ENCODE results near the gene TXLNB. TPM values are rescaled to one million over a fixed set of nuclear protein-coding genes. Genes with fewer than 3 reads are reported as not detected.
A peak's percentile ranks its signal among the peaks of the same experiment; 100 is the strongest.
"Not testable (repeated sequence)": the region's sequence is repeated elsewhere in the genome, so short reads cannot be mapped to it uniquely, and the experiment has no call there.

The TXLNB gene
- total and polyA plus RNA-seq, 5 donors: 48.7 to 136 (median 94.1) TPM

- peak; percentile 36 to 59 for ATAC-seq
- H3K9me3 ChIP-seq (ENCODE audit: control insufficient read depth, low read length): no peaks in the 10 kb centered on the region
- intact Hi-C loops (cut with DNase I): no loop called here
Measured at GRCh38 chr6:139288496-139289040, 3.2 kb downstream of the TXLNB start.

GRCh38 chr6:139287868-139288267 lies 3.9 kb downstream of the TXLNB start:
- Histone ChIP-seq H3K27ac (ENCODE audit: low read length) (no peak overlapping the region), H3K27me3 (ENCODE audit: control insufficient read depth, insufficient read depth) (no peaks in the 10 kb centered on the region), H3K4me1 (ENCODE audit: control insufficient read depth, insufficient read depth, low read length) (peaks cover 5% of the 10 kb centered on the region), H3K9me3 (ENCODE audit: control insufficient read depth, low read length) (no peaks in the 10 kb centered on the region), H3K4me3 (ENCODE audit: low read length) (no peak overlapping the region)
- 94% methylated on average over 2 of the region's 2 CpGs for WGBS
- intact Hi-C loops (cut with DNase I): no loop called here
- no peak for DNase-seq
- ATAC-seq: no peak

More at GRCh38 chr6:139288496-139289040, 3.2 kb downstream of the TXLNB start:
- 59% methylated on average over 8 of the region's 8 CpGs for WGBS
- H3K27me3 ChIP-seq (ENCODE audit: control insufficient read depth, insufficient read depth): no peaks in the 10 kb centered on the region
- H3K4me3 ChIP-seq (ENCODE audit: low read length): no peak overlapping the region
- peak overlapping the region; percentile 89 for H3K27ac ChIP-seq (ENCODE audit: low read length)
- peaks cover 5% of the 10 kb centered on the region for H3K4me1 ChIP-seq (ENCODE audit: control insufficient read depth, insufficient read depth, low read length)
- DNase-seq: no peak

GRCh38 chr6:139286438-139286837 lies 5.4 kb downstream of the TXLNB start:
- DNase-seq; H3K27me3 ChIP-seq (ENCODE audit: control insufficient read depth, insufficient read depth); ATAC-seq; H3K4me1 ChIP-seq (ENCODE audit: control insufficient read depth, insufficient read depth, low read length); H3K27ac ChIP-seq (ENCODE audit: low read length); H3K9me3 ChIP-seq (ENCODE audit: control insufficient read depth, low read length); H3K4me3 ChIP-seq (ENCODE audit: low read length); intact Hi-C loops (cut with DNase I): not testable (repeated sequence)
- 91% methylated on average over 10 of the region's 10 CpGs for WGBS

- H3K27ac ChIP-seq (ENCODE audit: low read length): no peak overlapping the region
- intact Hi-C loops (cut with DNase I): no loop called here
- H3K27me3 ChIP-seq (ENCODE audit: control insufficient read depth, insufficient read depth): no peaks in the 10 kb centered on the region
- 87% methylated on average over 6 of the region's 6 CpGs for WGBS
- DNase-seq (no peak), ATAC-seq (no peak)
- peaks cover 2% of the 10 kb centered on the region for H3K4me1 ChIP-seq (ENCODE audit: control insufficient read depth, insufficient read depth, low read length)
- no peak overlapping the region for H3K4me3 ChIP-seq (ENCODE audit: low read length)
- no peaks in the 10 kb centered on the region for H3K9me3 ChIP-seq (ENCODE audit: control insufficient read depth, low read length)
Measured at GRCh38 chr6:139285590-139285989, 6.2 kb downstream of the TXLNB start.

- no peak overlapping the region for H3K4me3 ChIP-seq (ENCODE audit: low read length)
- intact Hi-C loops (cut with DNase I): no loop called here
- H3K9me3 ChIP-seq (ENCODE audit: control insufficient read depth, low read length): no peaks in the 10 kb centered on the region
- DNase-seq (no peak), ATAC-seq (no peak)
- no peak overlapping the region for H3K27ac ChIP-seq (ENCODE audit: low read length)
- H3K4me1 ChIP-seq (ENCODE audit: control insufficient read depth, insufficient read depth, low read length): no peaks in the 10 kb centered on the region
- 92% methylated on average over 3 of the region's 3 CpGs for WGBS
- H3K27me3 ChIP-seq (ENCODE audit: control insufficient read depth, insufficient read depth): no peaks in the 10 kb centered on the region
Measured at GRCh38 chr6:139284789-139285188, 7.0 kb downstream of the TXLNB start.

GRCh38 chr6:139282684-139283083 lies 9.1 kb downstream of the TXLNB start:
- WGBS: 84% methylated on average over 3 of the region's 3 CpGs
- DNase-seq (no peak), ATAC-seq (no peak)
- H3K27me3 ChIP-seq (ENCODE audit: control insufficient read depth, insufficient read depth): no peaks in the 10 kb centered on the region
- H3K9me3 ChIP-seq (ENCODE audit: control insufficient read depth, low read length): no peaks in the 10 kb centered on the region
- no peak overlapping the region for H3K4me3 ChIP-seq (ENCODE audit: low read length)
- intact Hi-C loops (cut with DNase I): no loop called here
- H3K27ac ChIP-seq (ENCODE audit: low read length): no peak overlapping the region
- H3K4me1 ChIP-seq (ENCODE audit: control insufficient read depth, insufficient read depth, low read length): no peaks in the 10 kb centered on the region

GRCh38 chr6:139278190-139278589 lies 13.6 kb downstream of the TXLNB start:
- no peak overlapping the region for H3K4me3 ChIP-seq (ENCODE audit: low read length)
- H3K4me1 ChIP-seq (ENCODE audit: control insufficient read depth, insufficient read depth, low read length): no peaks in the 10 kb centered on the region
- peak in 1 of 3 donors; percentile 36 for DNase-seq
- intact Hi-C loops (cut with DNase I): no loop called here
- no peaks in the 10 kb centered on the region for H3K27me3 ChIP-seq (ENCODE audit: control insufficient read depth, insufficient read depth)
- WGBS: 58% methylated on average over 2 of the region's 2 CpGs
- no peak overlapping the region for H3K27ac ChIP-seq (ENCODE audit: low read length)
- H3K9me3 ChIP-seq (ENCODE audit: control insufficient read depth, low read length): no peaks in the 10 kb centered on the region
- ATAC-seq: peak; percentile 63 to 93

GRCh38 chr6:139277587-139277986 lies 14.2 kb downstream of the TXLNB start:
- Histone ChIP-seq H3K9me3 (ENCODE audit: control insufficient read depth, low read length) (no peaks in the 10 kb centered on the region), H3K27ac (ENCODE audit: low read length) (peak overlapping the region; percentile 13), H3K4me1 (ENCODE audit: control insufficient read depth, insufficient read depth, low read length) (no peaks in the 10 kb centered on the region), H3K4me3 (ENCODE audit: low read length) (no peak overlapping the region), H3K27me3 (ENCODE audit: control insufficient read depth, insufficient read depth) (no peaks in the 10 kb centered on the region)
- peak in 1 of 2 donors; percentile 26 for ATAC-seq
- no peak for DNase-seq
- 12% methylated on average over 1 of the region's 1 CpG for WGBS
- intact Hi-C loops (cut with DNase I): no loop called here

GRCh38 chr6:139277161-139277560 lies 14.6 kb downstream of the TXLNB start:
- intact Hi-C loops (cut with DNase I): no loop called here
- 36% methylated on average over 7 of the region's 7 CpGs for WGBS
- H3K4me1 ChIP-seq (ENCODE audit: control insufficient read depth, insufficient read depth, low read length): no peaks in the 10 kb centered on the region
- H3K27me3 ChIP-seq (ENCODE audit: control insufficient read depth, insufficient read depth): no peaks in the 10 kb centered on the region
- H3K4me3 ChIP-seq (ENCODE audit: low read length): no peak overlapping the region
- ATAC-seq (peak in 1 of 2 donors; percentile 61), DNase-seq (peak in 2 of 3 donors; percentile 36 to 57)
- peak overlapping the region; percentile 13 for H3K27ac ChIP-seq (ENCODE audit: low read length)
- no peaks in the 10 kb centered on the region for H3K9me3 ChIP-seq (ENCODE audit: control insufficient read depth, low read length)

GRCh38 chr6:139275279-139276055 lies 16.3 kb downstream of the TXLNB start:
- no peak overlapping the region for H3K27ac ChIP-seq (ENCODE audit: low read length)
- no peaks in the 10 kb centered on the region for H3K4me1 ChIP-seq (ENCODE audit: control insufficient read depth, insufficient read depth, low read length)
- intact Hi-C loops (cut with DNase I): no loop called here
- no peak overlapping the region for H3K4me3 ChIP-seq (ENCODE audit: low read length)
- ATAC-seq (no peak), DNase-seq (no peak)
- WGBS: 86% methylated on average over 4 of the region's 4 CpGs
- no peaks in the 10 kb centered on the region for H3K27me3 ChIP-seq (ENCODE audit: control insufficient read depth, insufficient read depth)
- no peaks in the 10 kb centered on the region for H3K9me3 ChIP-seq (ENCODE audit: control insufficient read depth, low read length)

- intact Hi-C loops (cut with DNase I): no loop called here
- 84% methylated on average over 6 of the region's 6 CpGs for WGBS
- no peak overlapping the region for H3K27ac ChIP-seq (ENCODE audit: low read length)
- no peak overlapping the region for H3K4me3 ChIP-seq (ENCODE audit: low read length)
- ATAC-seq (no peak), DNase-seq (no peak)
- no peaks in the 10 kb centered on the region for H3K9me3 ChIP-seq (ENCODE audit: control insufficient read depth, low read length)
- no peaks in the 10 kb centered on the region for H3K27me3 ChIP-seq (ENCODE audit: control insufficient read depth, insufficient read depth)
- no peaks in the 10 kb centered on the region for H3K4me1 ChIP-seq (ENCODE audit: control insufficient read depth, insufficient read depth, low read length)
Measured at GRCh38 chr6:139271056-139271455, 20.7 kb downstream of the TXLNB start.
